HEK293 (cell line): ENCODE data around the gene PPP2R2D.

Experiments used
- CTCF ChIA-PET: fragments of 350-600 bp; formaldehyde crosslinking; extraction: SDS; loops from one replicate; lab custom pipeline; 2021; ENCODE audit warnings: antibody characterized with exemption; lab: Yijun Ruan, JAX
- POLR2A ChIA-PET: fragments of 300-600 bp; formaldehyde crosslinking; extraction: SDS; loops from one replicate; lab custom pipeline; 2020; ENCODE audit warnings: antibody characterized with exemption, inconsistent platforms; lab: Yijun Ruan, JAX
- H3K27ac ChIP-seq: fragments of 200-500 bp; sonication (Bioruptor generic); 2 replicates; pipeline ENCODE4 v1.5.1; 2014; ENCODE audit warnings: low read depth, low read length, control low read depth, inconsistent platforms; ENCODE audit errors: extremely low read depth
- H3K36me3 ChIP-seq, 2 experiments: fragments of 200-500 bp in 1 of 2; sonication (Bioruptor generic) in 1 of 2; 1 replicate in 1 of 2; 2 replicates in 1 of 2; pipeline ENCODE4 v1.5.1; 2014 to 2017; ENCODE audit warnings: inconsistent platforms in 2 of 2, low read length in 2 of 2; ENCODE audit not compliant: control insufficient read depth in 2 of 2, insufficient read depth in 1 of 2
- H3K4me1 ChIP-seq: fragments of 200-500 bp; sonication (Bioruptor generic); 2 replicates; pipeline ENCODE4 v1.5.1; 2014; ENCODE audit warnings: mild to moderate bottlenecking, low read length, inconsistent platforms; ENCODE audit not compliant: control insufficient read depth, insufficient read depth
- H3K4me3 ChIP-seq: 2 replicates; pipeline ENCODE4 v1.5.1; 2011; ENCODE audit warnings: low read depth, mild to moderate bottlenecking, control low read depth, low read length, moderate library complexity
- H3K9me3 ChIP-seq: fragments of 200-500 bp; sonication (Bioruptor generic); 2 replicates; pipeline ENCODE4 v1.5.1; 2014; ENCODE audit warnings: low read depth, low read length, inconsistent platforms; ENCODE audit not compliant: control insufficient read depth, insufficient read depth
- FEZF1 ChIP-seq: fragments of 450-650 bp; formaldehyde crosslinking; IDR thresholded peaks from 2 replicates; pipeline ENCODE4 v1.5.1; 2016; ENCODE audit warnings: missing biosample characterization, missing genetic modification characterization
- GLI4 ChIP-seq: fragments of 450-650 bp; formaldehyde crosslinking; IDR thresholded peaks from 2 replicates; pipeline ENCODE4 v1.5.1; 2016; ENCODE audit warnings: missing biosample characterization, missing genetic modification characterization
- KLF1 ChIP-seq: fragments of 450-650 bp; formaldehyde crosslinking; IDR thresholded peaks from 2 replicates; pipeline ENCODE4 v1.5.1; 2016; ENCODE audit warnings: missing biosample characterization, missing genetic modification characterization
- MZF1 ChIP-seq: fragments of 450-650 bp; formaldehyde crosslinking; IDR thresholded peaks from 2 replicates; pipeline ENCODE4 v1.5.1; 2017; ENCODE audit warnings: missing biosample characterization, missing genetic modification characterization, borderline replicate concordance
- PRDM10 ChIP-seq: fragments of 450-650 bp; formaldehyde crosslinking; IDR thresholded peaks from 2 replicates; pipeline ENCODE4 v1.5.1; 2016; ENCODE audit warnings: missing biosample characterization, missing genetic modification characterization
- ZBTB17 ChIP-seq: fragments of 450-650 bp; formaldehyde crosslinking; IDR thresholded peaks from 2 replicates; pipeline ENCODE4 v1.5.1; 2016; ENCODE audit warnings: missing biosample characterization, missing genetic modification characterization
- ZNF112 ChIP-seq: fragments of 450-650 bp; formaldehyde crosslinking; IDR thresholded peaks from 2 replicates; pipeline ENCODE4 v1.5.0; 2017; ENCODE audit warnings: missing biosample characterization, missing genetic modification characterization
- ZNF214 ChIP-seq: fragments of 450-650 bp; formaldehyde crosslinking; IDR thresholded peaks from 2 replicates; pipeline ENCODE4 v1.5.1; 2017; ENCODE audit warnings: missing biosample characterization, mild to moderate bottlenecking, missing genetic modification characterization, borderline replicate concordance
- ZNF280D ChIP-seq: fragments of 450-650 bp; formaldehyde crosslinking; IDR thresholded peaks from 2 replicates; pipeline ENCODE4 v1.5.1; 2016; ENCODE audit warnings: missing biosample characterization, missing genetic modification characterization
- ZNF292 ChIP-seq: fragments of 450-650 bp; formaldehyde crosslinking; IDR thresholded peaks from 2 replicates; pipeline ENCODE4 v1.5.1; 2016; ENCODE audit warnings: low read depth, missing biosample characterization, missing genetic modification characterization, borderline replicate concordance
- ZNF366 ChIP-seq: fragments of 450-650 bp; formaldehyde crosslinking; conservative IDR thresholded peaks from 2 replicates; pipeline ENCODE4 v1.5.1; 2016; ENCODE audit warnings: missing biosample characterization, missing genetic modification characterization
- ZNF433 ChIP-seq: fragments of 450-650 bp; formaldehyde crosslinking; IDR thresholded peaks from 2 replicates; pipeline ENCODE4 v1.5.1; 2016; ENCODE audit warnings: missing biosample characterization, missing genetic modification characterization, low read depth
- ZNF518A ChIP-seq: fragments of 450-650 bp; formaldehyde crosslinking; conservative IDR thresholded peaks from 2 replicates; pipeline ENCODE4 v1.5.1; 2016; ENCODE audit warnings: low read depth, missing biosample characterization, missing genetic modification characterization
- ZNF530 ChIP-seq: fragments of 450-650 bp; formaldehyde crosslinking; IDR thresholded peaks from 2 replicates; pipeline ENCODE4 v1.5.1; 2016; ENCODE audit warnings: low read depth, missing biosample characterization, missing genetic modification characterization
- ZNF670 ChIP-seq: fragments of 450-650 bp; formaldehyde crosslinking; IDR thresholded peaks from 2 replicates; pipeline ENCODE4 v1.5.1; 2016; ENCODE audit warnings: missing biosample characterization, missing genetic modification characterization, low read depth
- ZNF692 ChIP-seq: fragments of 450-650 bp; formaldehyde crosslinking; IDR thresholded peaks from 2 replicates; pipeline ENCODE4 v1.5.1; 2016; ENCODE audit warnings: missing biosample characterization, missing genetic modification characterization
- ZSCAN30 ChIP-seq: fragments of 450-650 bp; IDR thresholded peaks from 2 replicates; pipeline ENCODE4 v1.5.1; 2018; ENCODE audit warnings: missing biosample characterization, mild to moderate bottlenecking, missing genetic modification characterization, moderate library complexity
- ZSCAN5A ChIP-seq: fragments of 450-650 bp; formaldehyde crosslinking; IDR thresholded peaks from 2 replicates; pipeline ENCODE4 v1.5.1; 2016; ENCODE audit warnings: missing biosample characterization, missing genetic modification characterization
- ZXDB ChIP-seq: fragments of 450-650 bp; formaldehyde crosslinking; IDR thresholded peaks from 2 replicates; pipeline ENCODE4 v1.5.1; 2016; ENCODE audit warnings: missing biosample characterization, missing genetic modification characterization

Gene PPP2R2D

GRCh38 chr10:131899695-131900349 is 986 bp upstream of the PPP2R2D start:
- peaks cover 12% of the 10 kb centered on the region for H3K4me1 ChIP-seq
- no peaks in the 10 kb centered on the region for H3K9me3 ChIP-seq
- POLR2A ChIA-PET, result interaction anchor here (0.9 to 1.7 kb wide), 3 partner anchors 8 to 83 kb away, joined by 3 to 4 read pairs (median 4); no protein-coding TSS in a partner anchor
- H3K36me3 ChIP-seq, result peaks cover 3 to 11% of the 10 kb centered on the region in 2 experiments; a peak in 2 of 3 replicates
- H3K27ac ChIP-seq, result peak overlapping the region; percentile 34; the same call in 1 of the 2 replicates
- CTCF ChIA-PET, result interaction anchor here (0.6 to 2.1 kb wide), 11 partner anchors 8 to 615 kb away, joined by 3 to 16 read pairs (median 4); no protein-coding TSS in a partner anchor
- H3K4me3 ChIP-seq, result peak overlapping the region; percentile 76
- TF ChIP-seq ZNF280D (tag by site-specific recombination) (no peak), ZNF518A (tag by site-specific recombination) (no peak), ZNF112 (tag by site-specific recombination) (no peak), FEZF1 (tag by site-specific recombination) (peak; percentile 37; the same call in 1 of the 2 replicates), ZSCAN30 (no peak), ZNF530 (tag by site-specific recombination) (no peak), ZNF692 (tag by site-specific recombination) (no peak), KLF1 (tag by site-specific recombination) (no peak), ZXDB (tag by site-specific recombination) (0 out of 2 replicates have a peak, but pooled peaks have one; percentile 16), ZNF292 (tag by site-specific recombination) (no peak), ZNF433 (tag by site-specific recombination) (no peak), GLI4 (tag by site-specific recombination) (no peak), ZNF214 (tag by site-specific recombination) (no peak), ZSCAN5A (no peak), ZNF366 (tag by site-specific recombination) (no peak), ZNF670 (tag by site-specific recombination) (no peak), MZF1 (no peak), PRDM10 (peak; percentile 53; the same call in 1 of the 2 replicates), ZBTB17 (tag by site-specific recombination) (peak; percentile 70)
